ENCODE results near the gene MRPS34. TPM values are rescaled to one million over a fixed set of nuclear protein-coding genes. Genes with fewer than 3 reads are reported as not detected.

MRPS34 gene
- polyA plus RNA-seq, 1 donor (not counting 4 experiments of a cell fraction or from before 2014, with no cell fraction given) = 74.3 TPM

GRCh38 chr16:1744338-1744840 is 28.5 kb downstream of the MRPS34 start:
- Histone ChIP-seq H3K9me1 (ENCODE audit: control insufficient read depth, extremely low read depth, insufficient read depth, low read length) (no peaks in the 10 kb centered on the region), H3K9ac (ENCODE audit: control insufficient read depth, extremely low read depth, insufficient read depth, low read length) (no peak overlapping the region), H3K9me3 (ENCODE audit: control insufficient read depth, low read depth, low read length) (peaks cover 4% of the 10 kb centered on the region), H2AFZ (ENCODE audit: control insufficient read depth, low read length) (no peak overlapping the region), H3K36me3 (ENCODE audit: control insufficient read depth in 2 of 2, extremely low read depth in 1 of 2, insufficient read depth in 2 of 2, low read length in 2 of 2) (peaks cover 19 to 27% of the 10 kb centered on the region in 2 experiments), H3K79me2 (ENCODE audit: control insufficient read depth, insufficient read depth, low read length) (peaks cover 2% of the 10 kb centered on the region), H3K4me2 (ENCODE audit: control insufficient read depth, extremely low read depth, insufficient read depth, low read depth, low read length) (no peak overlapping the region), H4K20me1 (ENCODE audit: control insufficient read depth, extremely low read depth, insufficient read depth, low read length) (peaks cover 2% of the 10 kb centered on the region), H3K27ac (ENCODE audit: control insufficient read depth, insufficient read depth, low read length) (no peak overlapping the region), H3K27me3 (ENCODE audit: control insufficient read depth, extremely low read depth, insufficient read depth, low read length) (no peaks in the 10 kb centered on the region), H3K4me1 (ENCODE audit: control insufficient read depth, extremely low read depth, insufficient read depth, low read length) (peaks cover 4% of the 10 kb centered on the region), H3K4me3 (ENCODE audit: control insufficient read depth in 2 of 3, extremely low read depth in 1 of 3, insufficient read depth in 2 of 3, low read depth in 1 of 3, low read length in 3 of 3) (no peak overlapping the region)
- FAIRE-seq = no peak
- no peak for TF ChIP-seq CTCF (optimal IDR thresholded peaks at IDR 0.05 in 1 of 3, IDR thresholded peaks at IDR 0.05 in 1 of 3, conservative IDR thresholded peaks at IDR 0.05 in 1 of 3; ENCODE audit: extremely low read depth in 1 of 3, insufficient read depth in 2 of 3, low read length in 3 of 3)
- no peak for TF ChIP-seq EZH2 (IDR thresholded peaks at IDR 0.05; ENCODE audit: low read length)
- no peak for DNase-seq (ENCODE audit: low read depth, low spot score)
- dilution Hi-C loops (cut with MboI; ENCODE audit: extremely low pct_ligation_motif_present, low sequenced_read_pairs) = no loop called here

- H3K79me2 ChIP-seq (ENCODE audit: control insufficient read depth, insufficient read depth, low read length) = peaks cover 2% of the 10 kb centered on the region
- H3K4me1 ChIP-seq (ENCODE audit: control insufficient read depth, extremely low read depth, insufficient read depth, low read length) = peaks cover 4% of the 10 kb centered on the region
- H3K9me1 ChIP-seq (ENCODE audit: control insufficient read depth, extremely low read depth, insufficient read depth, low read length) = no peaks in the 10 kb centered on the region
- no peak for DNase-seq (ENCODE audit: low read depth, low spot score)
- TF ChIP-seq CTCF (optimal IDR thresholded peaks at IDR 0.05 in 1 of 3, IDR thresholded peaks at IDR 0.05 in 1 of 3, conservative IDR thresholded peaks at IDR 0.05 in 1 of 3; ENCODE audit: extremely low read depth in 1 of 3, insufficient read depth in 2 of 3, low read length in 3 of 3) (no peak), EZH2 (IDR thresholded peaks at IDR 0.05; ENCODE audit: low read length) (no peak)
- no peak overlapping the region for H3K9ac ChIP-seq (ENCODE audit: control insufficient read depth, extremely low read depth, insufficient read depth, low read length)
- no peak overlapping the region for H2AFZ ChIP-seq (ENCODE audit: control insufficient read depth, low read length)
- no peak for FAIRE-seq
- H3K36me3 ChIP-seq (ENCODE audit: control insufficient read depth in 2 of 2, extremely low read depth in 1 of 2, insufficient read depth in 2 of 2, low read length in 2 of 2) = peaks cover 12 to 24% of the 10 kb centered on the region in 2 experiments
- no peaks in the 10 kb centered on the region for H3K27me3 ChIP-seq (ENCODE audit: control insufficient read depth, extremely low read depth, insufficient read depth, low read length)
- dilution Hi-C loops (cut with MboI; ENCODE audit: extremely low pct_ligation_motif_present, low sequenced_read_pairs) = no loop called here
- no peak overlapping the region for H3K4me2 ChIP-seq (ENCODE audit: control insufficient read depth, extremely low read depth, insufficient read depth, low read depth, low read length)
- H3K4me3 ChIP-seq (ENCODE audit: control insufficient read depth in 2 of 3, extremely low read depth in 1 of 3, insufficient read depth in 2 of 3, low read depth in 1 of 3, low read length in 3 of 3) = no peak overlapping the region
- H3K9me3 ChIP-seq (ENCODE audit: control insufficient read depth, low read depth, low read length) = peaks cover 8% of the 10 kb centered on the region
- H4K20me1 ChIP-seq (ENCODE audit: control insufficient read depth, extremely low read depth, insufficient read depth, low read length) = peaks cover 2% of the 10 kb centered on the region
- no peak overlapping the region for H3K27ac ChIP-seq (ENCODE audit: control insufficient read depth, insufficient read depth, low read length)
Measured at GRCh38 chr16:1743376-1744337, 29.3 kb downstream of the MRPS34 start.

All from keratinocyte (primary cell).